ENCODE measurements around the gene PRKACG.

Gene PRKACG

DNA sequence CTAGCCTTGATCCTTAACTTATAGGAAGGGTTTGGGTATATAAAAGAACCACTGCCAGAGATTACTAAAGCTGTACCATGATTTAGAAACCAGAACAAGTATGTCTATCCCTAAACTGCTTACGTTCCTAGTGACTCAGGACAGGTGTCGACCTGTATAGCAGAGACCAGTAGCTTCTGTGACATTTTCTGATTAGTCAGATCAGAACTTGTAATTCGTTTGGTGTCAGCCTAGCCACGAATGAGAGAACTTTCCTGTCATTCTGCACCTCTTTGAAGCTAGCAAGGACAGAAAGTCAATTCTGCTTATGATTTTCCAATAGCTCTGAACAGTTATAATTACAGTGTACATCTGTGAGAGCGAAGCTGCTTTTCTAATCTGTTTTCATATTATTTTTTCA lies 39.5 kb downstream of the PRKACG start:
- POLR2A ChIA-PET: no interaction called here
- DNase-seq: no peak
- H3K4me3 ChIP-seq (ENCODE audit: control insufficient read depth in 1 of 7, extremely low read depth in 1 of 7, insufficient read depth in 4 of 7, low read depth in 2 of 7, low read length in 6 of 7): peak overlapping the region in 1 of 7 experiments; percentile 38
- 58% methylated on average over 4 of the region's 5 CpGs for WGBS (ENCODE audit: insufficient coverage)
- peaks cover 0 to 3% (median 0%) of the 10 kb centered on the region in 5 experiments for H3K9me3 ChIP-seq (ENCODE audit: control extremely low read depth in 1 of 5, control insufficient read depth in 4 of 5, insufficient read depth in 2 of 5, low read depth in 1 of 5, low read length in 4 of 5)
- CTCF ChIA-PET: interaction anchor here (0.8 to 3.3 kb wide), 9 partner anchors 9 to 389 kb away, joined by 3 to 16 read pairs (median 3); no protein-coding TSS in a partner anchor
- H3K36me3 ChIP-seq (ENCODE audit: control insufficient read depth in 4 of 4, insufficient read depth in 4 of 4, low read length in 3 of 4): no peaks in the 10 kb centered on the region
- H3K4me1 ChIP-seq (ENCODE audit: control extremely low read depth in 1 of 4, control insufficient read depth in 4 of 4, insufficient read depth in 4 of 4, low read length in 3 of 4): peaks cover 15 to 49% (median 29%) of the 10 kb centered on the region in 4 experiments
- H3K27ac ChIP-seq (ENCODE audit: insufficient read depth in 1 of 2, low read depth in 1 of 2, low read length in 2 of 2, poor library complexity in 1 of 2, severe bottlenecking in 2 of 2): peak overlapping the region in 1 of 2 experiments; percentile 39
- no peaks in the 10 kb centered on the region for H3K27me3 ChIP-seq (replicated peaks in 2 of 5; ENCODE audit: control insufficient read depth in 4 of 5, insufficient read depth in 5 of 5, low read length in 4 of 5)

- 96% methylated on average over 3 of the region's 3 CpGs for whole genome bisulfite sequencing (ENCODE audit: insufficient coverage)
- Histone ChIP-seq H3K9me3 (ENCODE audit: control extremely low read depth in 1 of 5, control insufficient read depth in 4 of 5, insufficient read depth in 2 of 5, low read depth in 1 of 5, low read length in 4 of 5) (peaks cover 0 to 3% (median 0%) of the 10 kb centered on the region in 5 experiments), H3K27me3 (replicated peaks in 2 of 5; ENCODE audit: control insufficient read depth in 4 of 5, insufficient read depth in 5 of 5, low read length in 4 of 5) (no peaks in the 10 kb centered on the region), H3K36me3 (ENCODE audit: control insufficient read depth in 4 of 4, insufficient read depth in 4 of 4, low read length in 3 of 4) (no peaks in the 10 kb centered on the region), H3K4me1 (ENCODE audit: control extremely low read depth in 1 of 4, control insufficient read depth in 4 of 4, insufficient read depth in 4 of 4, low read length in 3 of 4) (peaks cover 9 to 41% (median 24%) of the 10 kb centered on the region in 4 experiments), H3K27ac (ENCODE audit: insufficient read depth in 1 of 2, low read depth in 1 of 2, low read length in 2 of 2, poor library complexity in 1 of 2, severe bottlenecking in 2 of 2) (no peak overlapping the region), H3K4me3 (ENCODE audit: control insufficient read depth in 1 of 7, extremely low read depth in 1 of 7, insufficient read depth in 4 of 7, low read depth in 2 of 7, low read length in 6 of 7) (no peak overlapping the region)
- DNase-seq: no peak
- POLR2A ChIA-PET: no interaction called here
- CTCF ChIA-PET: interaction anchor here (0.6 to 3.3 kb wide), 6 partner anchors 9 to 388 kb away, joined by 3 to 16 read pairs (median 4); no protein-coding TSS in a partner anchor
Measured at GRCh38 chr9:68973619-68974018, 40.3 kb downstream of the PRKACG start.

- H3K9me3 ChIP-seq (ENCODE audit: control extremely low read depth in 1 of 5, control insufficient read depth in 4 of 5, insufficient read depth in 2 of 5, low read depth in 1 of 5, low read length in 4 of 5): no peaks in the 10 kb centered on the region
- no peak overlapping the region for H3K4me3 ChIP-seq (ENCODE audit: control insufficient read depth in 1 of 7, extremely low read depth in 1 of 7, insufficient read depth in 4 of 7, low read depth in 2 of 7, low read length in 6 of 7)
- WGBS (ENCODE audit: insufficient coverage): 93% methylated on average over 2 of the region's 2 CpGs
- no peaks in the 10 kb centered on the region for H3K27me3 ChIP-seq (replicated peaks in 2 of 5; ENCODE audit: control insufficient read depth in 4 of 5, insufficient read depth in 5 of 5, low read length in 4 of 5)
- H3K4me1 ChIP-seq (ENCODE audit: control extremely low read depth in 1 of 4, control insufficient read depth in 4 of 4, insufficient read depth in 4 of 4, low read length in 3 of 4): peaks cover 8 to 25% (median 14%) of the 10 kb centered on the region in 4 experiments
- no peak for DNase-seq
- H3K36me3 ChIP-seq (ENCODE audit: control insufficient read depth in 4 of 4, insufficient read depth in 4 of 4, low read length in 3 of 4): no peaks in the 10 kb centered on the region
- H3K27ac ChIP-seq (ENCODE audit: insufficient read depth in 1 of 2, low read depth in 1 of 2, low read length in 2 of 2, poor library complexity in 1 of 2, severe bottlenecking in 2 of 2): no peak overlapping the region
- POLR2A ChIA-PET: no interaction called here
- CTCF ChIA-PET: no interaction called here
Measured at GRCh38 chr9:68970151-68970550, 43.8 kb downstream of the PRKACG start.

- POLR2A ChIA-PET: no interaction called here
- Histone ChIP-seq H3K27ac (ENCODE audit: insufficient read depth in 1 of 2, low read depth in 1 of 2, low read length in 2 of 2, poor library complexity in 1 of 2, severe bottlenecking in 2 of 2) (no peak overlapping the region), H3K27me3 (replicated peaks in 2 of 5; ENCODE audit: control insufficient read depth in 4 of 5, insufficient read depth in 5 of 5, low read length in 4 of 5) (no peaks in the 10 kb centered on the region), H3K4me3 (ENCODE audit: control insufficient read depth in 1 of 7, extremely low read depth in 1 of 7, insufficient read depth in 4 of 7, low read depth in 2 of 7, low read length in 6 of 7) (no peak overlapping the region), H3K4me1 (ENCODE audit: control extremely low read depth in 1 of 4, control insufficient read depth in 4 of 4, insufficient read depth in 4 of 4, low read length in 3 of 4) (peaks cover 2 to 19% (median 8%) of the 10 kb centered on the region in 4 experiments), H3K9me3 (ENCODE audit: control extremely low read depth in 1 of 5, control insufficient read depth in 4 of 5, insufficient read depth in 2 of 5, low read depth in 1 of 5, low read length in 4 of 5) (no peaks in the 10 kb centered on the region), H3K36me3 (ENCODE audit: control insufficient read depth in 4 of 4, insufficient read depth in 4 of 4, low read length in 3 of 4) (no peaks in the 10 kb centered on the region)
- no peak for DNase-seq
- 100% methylated on average over 1 of the region's 4 CpGs for WGBS (ENCODE audit: insufficient coverage)
- CTCF ChIA-PET: no interaction called here
Measured at GRCh38 chr9:68969538-68969937, 44.4 kb downstream of the PRKACG start.

GRCh38 chr9:68967800-68968199 lies 46.1 kb downstream of the PRKACG start:
- Histone ChIP-seq H3K9me3 (ENCODE audit: control extremely low read depth in 1 of 5, control insufficient read depth in 4 of 5, insufficient read depth in 2 of 5, low read depth in 1 of 5, low read length in 4 of 5) (no peaks in the 10 kb centered on the region), H3K27ac (ENCODE audit: insufficient read depth in 1 of 2, low read depth in 1 of 2, low read length in 2 of 2, poor library complexity in 1 of 2, severe bottlenecking in 2 of 2) (no peak overlapping the region), H3K27me3 (replicated peaks in 2 of 5; ENCODE audit: control insufficient read depth in 4 of 5, insufficient read depth in 5 of 5, low read length in 4 of 5) (no peaks in the 10 kb centered on the region), H3K36me3 (ENCODE audit: control insufficient read depth in 4 of 4, insufficient read depth in 4 of 4, low read length in 3 of 4) (peaks cover 0 to 2% (median 0%) of the 10 kb centered on the region in 4 experiments), H3K4me3 (ENCODE audit: control insufficient read depth in 1 of 7, extremely low read depth in 1 of 7, insufficient read depth in 4 of 7, low read depth in 2 of 7, low read length in 6 of 7) (no peak overlapping the region), H3K4me1 (ENCODE audit: control extremely low read depth in 1 of 4, control insufficient read depth in 4 of 4, insufficient read depth in 4 of 4, low read length in 3 of 4) (peaks cover 0 to 14% (median 0%) of the 10 kb centered on the region in 4 experiments)
- CTCF ChIA-PET: interaction anchor here (1.0 to 1.9 kb wide), 7 partner anchors 10 to 186 kb away, joined by 3 to 10 read pairs (median 4); no protein-coding TSS in a partner anchor
- 89% methylated on average over 1 of the region's 1 CpG for whole genome bisulfite sequencing (ENCODE audit: insufficient coverage)
- POLR2A ChIA-PET: no interaction called here
- no peak for DNase-seq

DNA sequence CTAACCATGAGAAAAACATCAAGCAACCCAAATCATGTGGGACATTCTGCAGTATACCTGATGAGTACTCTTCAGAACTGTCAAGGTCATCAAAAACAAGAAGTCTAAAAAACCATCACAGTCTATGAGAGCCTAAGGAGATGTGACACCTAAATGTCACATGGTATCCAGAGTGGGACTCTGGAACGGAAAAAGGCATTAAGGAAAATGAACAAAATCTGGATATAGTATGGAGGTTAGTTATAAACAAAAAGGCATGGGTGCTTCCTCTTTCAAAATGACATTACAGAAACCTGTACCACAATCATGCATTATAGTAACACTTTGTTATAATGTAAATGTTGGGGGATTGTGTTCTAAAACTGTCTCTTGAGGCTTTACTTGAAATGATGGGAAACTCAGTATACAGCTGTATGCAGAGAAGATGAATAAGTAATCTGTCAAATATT lies 47.4 kb downstream of the PRKACG start:
- no peaks in the 10 kb centered on the region for H3K9me3 ChIP-seq (ENCODE audit: control extremely low read depth in 1 of 5, control insufficient read depth in 4 of 5, insufficient read depth in 2 of 5, low read depth in 1 of 5, low read length in 4 of 5)
- no peak overlapping the region for H3K4me3 ChIP-seq (ENCODE audit: control insufficient read depth in 1 of 7, extremely low read depth in 1 of 7, insufficient read depth in 4 of 7, low read depth in 2 of 7, low read length in 6 of 7)
- ChIA-PET POLR2A (interaction anchor here (0.6 kb wide), 2 partner anchors 22 to 146 kb away, joined by 3 to 5 read pairs; no protein-coding TSS in a partner anchor), CTCF (interaction anchor here (1.5 to 1.9 kb wide), 4 partner anchors 9 to 185 kb away, joined by 4 to 10 read pairs (median 4); no protein-coding TSS in a partner anchor)
- H3K4me1 ChIP-seq (ENCODE audit: control extremely low read depth in 1 of 4, control insufficient read depth in 4 of 4, insufficient read depth in 4 of 4, low read length in 3 of 4): peaks cover 0 to 14% (median 0%) of the 10 kb centered on the region in 4 experiments
- DNase-seq: no peak
- no peaks in the 10 kb centered on the region for H3K27me3 ChIP-seq (replicated peaks in 2 of 5; ENCODE audit: control insufficient read depth in 4 of 5, insufficient read depth in 5 of 5, low read length in 4 of 5)
- no CpG with 5 or more reads among the region's 1 CpG for WGBS (ENCODE audit: insufficient coverage)
- no peak overlapping the region for H3K27ac ChIP-seq (ENCODE audit: insufficient read depth in 1 of 2, low read depth in 1 of 2, low read length in 2 of 2, poor library complexity in 1 of 2, severe bottlenecking in 2 of 2)
- peaks cover 0 to 2% (median 0%) of the 10 kb centered on the region in 4 experiments for H3K36me3 ChIP-seq (ENCODE audit: control insufficient read depth in 4 of 4, insufficient read depth in 4 of 4, low read length in 3 of 4)

DNA sequence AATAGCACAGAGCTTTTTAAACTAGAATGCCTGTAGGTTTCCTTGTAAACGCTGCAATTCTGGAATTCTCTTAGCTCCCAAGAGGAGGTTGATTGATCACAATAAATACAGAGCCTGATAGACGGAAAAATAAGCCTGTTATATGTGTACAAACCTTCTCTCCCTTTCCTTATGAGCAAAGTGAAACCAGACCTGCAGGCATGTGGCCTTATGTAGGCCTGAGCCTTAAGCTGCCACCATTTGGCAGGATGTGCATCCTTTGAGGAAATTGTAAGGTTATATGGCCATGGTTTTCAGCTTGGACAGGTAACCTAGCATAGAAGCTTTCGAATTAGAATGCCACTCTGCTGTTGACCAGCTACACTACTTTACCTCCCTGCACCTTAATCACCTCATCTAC lies 49.1 kb downstream of the PRKACG start:
- ChIA-PET POLR2A (interaction anchor here (1.1 kb wide), 1 partner anchor 15 kb away, joined by 3 read pairs; no protein-coding TSS in a partner anchor), CTCF (interaction anchor here (0.6 to 2.0 kb wide), 4 partner anchors 9 to 118 kb away, joined by 3 to 8 read pairs (median 4); no protein-coding TSS in a partner anchor)
- Histone ChIP-seq H3K27me3 (replicated peaks in 2 of 5; ENCODE audit: control insufficient read depth in 4 of 5, insufficient read depth in 5 of 5, low read length in 4 of 5) (no peaks in the 10 kb centered on the region), H3K4me3 (ENCODE audit: control insufficient read depth in 1 of 7, extremely low read depth in 1 of 7, insufficient read depth in 4 of 7, low read depth in 2 of 7, low read length in 6 of 7) (no peak overlapping the region), H3K27ac (ENCODE audit: insufficient read depth in 1 of 2, low read depth in 1 of 2, low read length in 2 of 2, poor library complexity in 1 of 2, severe bottlenecking in 2 of 2) (no peak overlapping the region), H3K4me1 (ENCODE audit: control extremely low read depth in 1 of 4, control insufficient read depth in 4 of 4, insufficient read depth in 4 of 4, low read length in 3 of 4) (peaks cover 0 to 14% (median 0%) of the 10 kb centered on the region in 4 experiments), H3K9me3 (ENCODE audit: control extremely low read depth in 1 of 5, control insufficient read depth in 4 of 5, insufficient read depth in 2 of 5, low read depth in 1 of 5, low read length in 4 of 5) (peaks cover 0 to under 1% (median 0%) of the 10 kb centered on the region in 5 experiments), H3K36me3 (ENCODE audit: control insufficient read depth in 4 of 4, insufficient read depth in 4 of 4, low read length in 3 of 4) (peaks cover 0 to 2% (median 0%) of the 10 kb centered on the region in 4 experiments)
- WGBS (ENCODE audit: insufficient coverage): 83% methylated on average over 1 of the region's 3 CpGs
- no peak for DNase-seq

All from common myeloid progenitor, CD34-positive (primary cell).